PC-9 (cell line): ENCODE results near the gene SCML1. TPM values are rescaled to one million over a fixed set of nuclear protein-coding genes. Genes with fewer than 3 reads are reported as not detected.
A peak's percentile ranks its signal among the peaks of the same experiment; 100 is the strongest.

Source experiments
- BruUV-seq: library from RNA; stranded (reverse); fragments of 400-500 nt; replicated peaks from 2 replicates; lab custom pipeline; 2021; lab: Mats Ljungman, UMichigan
- CTCF ChIA-PET: fragments of 300-600 bp; sonication (Branson Sonifier 250); formaldehyde crosslinking; loops from one replicate; lab custom pipeline; 2022; ENCODE audit warnings: antibody characterized with exemption; lab: Charles Lee
- POLR2A ChIA-PET: fragments of 300-600 bp; sonication (Branson Sonifier 250); formaldehyde crosslinking; loops from one replicate; lab custom pipeline; 2022; ENCODE audit warnings: antibody characterized with exemption; ENCODE audit not compliant: unreplicated experiment; lab: Charles Lee
- DNase-seq, 2 experiments: peaks; one replicate each; pipeline versions ENCODE4 v3.0.0 to v3.0.0-alpha.2; 2015 to 2022; ENCODE audit warnings: mixed read lengths in 1 of 2
- H2AFZ ChIP-seq: fragments of 200-600 bp; sonication (generic); 2 replicates; pipeline ENCODE4 v1.8.1; 2017; ENCODE audit warnings: antibody characterized with exemption
- H3F3A ChIP-seq: fragments of 200-600 bp; sonication (generic); 2 replicates; pipeline ENCODE4 v1.8.1; 2017; ENCODE audit warnings: antibody characterized with exemption, mild to moderate bottlenecking, low read depth; ENCODE audit not compliant: insufficient read depth
- H3K27ac ChIP-seq: fragments of 200-600 bp; sonication (generic); 2 replicates; pipeline ENCODE4 v1.6.1; 2016; ENCODE audit warnings: mixed run types
- H3K27me3 ChIP-seq: fragments of 200-600 bp; sonication (generic); 2 replicates; pipeline ENCODE4 v1.6.1; 2016; ENCODE audit warnings: low read depth, mixed run types; ENCODE audit not compliant: insufficient read depth
- H3K36me3 ChIP-seq: fragments of 200-600 bp; sonication (generic); 2 replicates; pipeline ENCODE4 v1.6.1; 2016; ENCODE audit warnings: low read depth, mixed run types
- H3K4me1 ChIP-seq: fragments of 200-600 bp; sonication (generic); replicated peaks from 2 replicates; pipeline ENCODE4 v1.6.1; 2016; ENCODE audit warnings: mixed run types; ENCODE audit not compliant: insufficient read depth
- H3K4me2 ChIP-seq: fragments of 200-600 bp; sonication (generic); 2 replicates; pipeline ENCODE4 v1.6.1; 2017; ENCODE audit warnings: mixed run types
- H3K4me3 ChIP-seq: fragments of 200-600 bp; sonication (generic); 2 replicates; pipeline ENCODE4 v1.6.1; 2016; ENCODE audit warnings: mixed run types
- H3K79me2 ChIP-seq: fragments of 200-600 bp; sonication (generic); 2 replicates; pipeline ENCODE4 v1.6.1; 2017; ENCODE audit warnings: low read depth, mixed run types
- H3K9me2 ChIP-seq: fragments of 200-600 bp; sonication (generic); 2 replicates; pipeline ENCODE4 v1.8.1; 2017; ENCODE audit warnings: mild to moderate bottlenecking; ENCODE audit not compliant: insufficient read depth
- H3K9me3 ChIP-seq: fragments of 200-600 bp; sonication (generic); 2 replicates; pipeline ENCODE4 v1.8.1; 2016; ENCODE audit warnings: low read depth; ENCODE audit not compliant: insufficient read depth
- H4K20me1 ChIP-seq: fragments of 200-600 bp; sonication (generic); 2 replicates; pipeline ENCODE4 v1.8.1; 2017; ENCODE audit not compliant: insufficient read depth
- EZH2 ChIP-seq: fragments of 200-600 bp; sonication (generic); IDR thresholded peaks from 2 replicates; pipeline ENCODE4 v1.8.0; 2017; ENCODE audit warnings: antibody characterized with exemption, low read depth
- intact Hi-C: fragments of 100-400 bp; cut with micrococcal nuclease; formaldehyde crosslinking; loops from one replicate; pipeline ENCODE4 v1.10.0; 2022; ENCODE audit not compliant: unreplicated experiment
- total RNA-seq: library from RNA; stranded (reverse); gene quantifications from 2 replicates; pipeline ENCODE4 v1.2.3, GENCODE V29; 2021
- TF ChIP-seq, protein P1 (sequence below): fragments of 200-600 bp; sonication (generic); conservative IDR thresholded peaks from 2 replicates; pipeline ENCODE4 v1.6.1; 2017; ENCODE audit warnings: mixed run types, antibody characterized with exemption, mild to moderate bottlenecking, moderate library complexity

SCML1 gene
- total RNA-seq, 1 experiment from 2014 or later, result 9.3 TPM

DNA sequence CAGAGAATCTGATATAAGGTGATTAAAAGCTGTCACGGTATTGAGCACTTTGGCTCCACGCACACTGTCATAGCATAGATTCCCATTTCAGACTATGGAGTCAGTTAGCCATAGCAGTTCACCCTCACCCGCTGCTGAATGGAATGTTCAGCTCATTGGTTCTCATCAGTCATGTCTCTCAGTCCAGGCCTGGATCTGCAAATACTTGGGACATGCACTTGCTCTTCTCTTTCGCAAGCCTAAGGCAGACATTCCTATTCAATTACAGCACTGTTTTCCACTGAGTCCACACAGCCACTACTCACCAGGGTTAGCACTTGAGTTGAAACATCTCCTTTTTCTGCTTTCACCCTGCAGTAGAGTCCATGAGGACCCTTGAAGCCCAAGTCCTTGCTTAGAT lies 30.6 kb upstream of the SCML1 start:
- POLR2A ChIA-PET, result no interaction called here
- Histone ChIP-seq H2AFZ (no peak overlapping the region), H3K9me3 (no peaks in the 10 kb centered on the region), H3K4me2 (peak overlapping the region; percentile 46), H3F3A (peaks cover 28% of the 10 kb centered on the region), H3K27me3 (no peaks in the 10 kb centered on the region), H4K20me1 (no peaks in the 10 kb centered on the region), H3K4me1 (peaks cover 41% of the 10 kb centered on the region), H3K36me3 (no peaks in the 10 kb centered on the region), H3K4me3 (no peak overlapping the region), H3K9me2 (no peaks in the 10 kb centered on the region), H3K79me2 (no peaks in the 10 kb centered on the region), H3K27ac (peak overlapping the region; percentile 78)
- CTCF ChIA-PET, result no interaction called here
- no TSS peak for BruUV-seq
- TF ChIP-seq, protein P1, sequence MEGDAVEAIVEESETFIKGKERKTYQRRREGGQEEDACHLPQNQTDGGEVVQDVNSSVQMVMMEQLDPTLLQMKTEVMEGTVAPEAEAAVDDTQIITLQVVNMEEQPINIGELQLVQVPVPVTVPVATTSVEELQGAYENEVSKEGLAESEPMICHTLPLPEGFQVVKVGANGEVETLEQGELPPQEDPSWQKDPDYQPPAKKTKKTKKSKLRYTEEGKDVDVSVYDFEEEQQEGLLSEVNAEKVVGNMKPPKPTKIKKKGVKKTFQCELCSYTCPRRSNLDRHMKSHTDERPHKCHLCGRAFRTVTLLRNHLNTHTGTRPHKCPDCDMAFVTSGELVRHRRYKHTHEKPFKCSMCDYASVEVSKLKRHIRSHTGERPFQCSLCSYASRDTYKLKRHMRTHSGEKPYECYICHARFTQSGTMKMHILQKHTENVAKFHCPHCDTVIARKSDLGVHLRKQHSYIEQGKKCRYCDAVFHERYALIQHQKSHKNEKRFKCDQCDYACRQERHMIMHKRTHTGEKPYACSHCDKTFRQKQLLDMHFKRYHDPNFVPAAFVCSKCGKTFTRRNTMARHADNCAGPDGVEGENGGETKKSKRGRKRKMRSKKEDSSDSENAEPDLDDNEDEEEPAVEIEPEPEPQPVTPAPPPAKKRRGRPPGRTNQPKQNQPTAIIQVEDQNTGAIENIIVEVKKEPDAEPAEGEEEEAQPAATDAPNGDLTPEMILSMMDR, result no peak
- intact Hi-C loops, result no loop called here
- DNase-seq, result peak; percentile 16 to 86

DNA sequence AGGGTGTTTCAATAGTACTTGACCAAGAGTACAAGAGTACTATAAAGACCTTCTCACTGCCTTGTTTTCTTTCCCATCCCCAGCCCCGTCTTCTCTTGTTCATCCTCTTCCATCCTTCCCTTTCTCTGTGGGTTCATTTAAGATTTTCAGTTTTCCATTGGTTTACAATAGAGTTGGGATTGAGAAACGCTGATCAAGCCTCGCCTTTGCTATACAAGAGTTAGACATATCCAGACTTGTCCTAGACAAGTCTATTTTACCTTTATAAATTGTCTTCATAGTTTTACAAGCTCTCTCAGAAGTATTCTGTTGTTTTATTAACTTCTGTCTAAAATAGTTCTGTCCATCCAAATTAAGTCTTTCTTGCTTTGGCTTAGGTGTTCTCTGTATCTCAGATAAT lies 29.6 kb upstream of the SCML1 start:
- Histone ChIP-seq H3K4me3 (no peak overlapping the region), H2AFZ (no peak overlapping the region), H3K4me2 (peak overlapping the region; percentile 46; the same call in 1 of the 2 replicates), H3K9me3 (no peaks in the 10 kb centered on the region), H3K9me2 (no peaks in the 10 kb centered on the region), H3K79me2 (no peaks in the 10 kb centered on the region), H4K20me1 (no peaks in the 10 kb centered on the region), H3K4me1 (peaks cover 33% of the 10 kb centered on the region), H3K27me3 (no peaks in the 10 kb centered on the region), H3K27ac (peak overlapping the region; percentile 78), H3K36me3 (no peaks in the 10 kb centered on the region), H3F3A (peaks cover 20% of the 10 kb centered on the region; the same call in 1 of the 2 replicates)
- ChIA-PET POLR2A (interaction anchor here (0.6 kb wide), 1 partner anchor 51 kb away, joined by 4 read pairs; no protein-coding TSS in a partner anchor), CTCF (no interaction called here)
- no peak for DNase-seq
- TF ChIP-seq, protein P1, result no peak
- TF ChIP-seq EZH2, result no peak
- BruUV-seq, result no TSS peak
- intact Hi-C loops, result no loop called here

DNA sequence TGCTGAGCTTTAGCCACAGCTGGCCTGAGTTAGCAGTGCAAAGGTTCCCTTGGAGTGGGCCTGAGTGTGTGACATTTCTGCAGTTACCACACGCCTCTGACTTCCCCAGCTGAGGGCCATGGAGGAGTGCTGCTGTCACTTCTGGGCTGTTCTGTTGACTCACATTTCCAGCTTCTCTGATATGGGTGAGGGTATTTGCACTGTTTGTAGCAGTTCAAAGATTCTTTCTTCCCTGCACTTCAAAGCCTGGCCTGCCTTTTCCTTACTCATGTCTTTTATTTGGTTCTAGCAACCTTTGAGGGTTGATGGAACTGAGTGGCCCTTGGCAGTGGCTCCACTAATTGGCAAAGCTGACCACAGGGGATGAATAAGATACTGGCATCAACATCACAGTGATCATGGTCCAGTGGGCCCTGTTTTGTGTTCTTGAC lies 26.4 kb upstream of the SCML1 start:
- BruUV-seq, result no TSS peak
- CTCF ChIA-PET, result no interaction called here

More for the DNA sequence above, 26.4 kb upstream of the SCML1 start:
- TF ChIP-seq, protein P1, result no peak
- no peak for TF ChIP-seq EZH2
- H3K27me3 ChIP-seq, result no peaks in the 10 kb centered on the region
- POLR2A ChIA-PET, result no interaction called here
- H3K9me3 ChIP-seq, result no peaks in the 10 kb centered on the region
- no peak overlapping the region for H3K4me2 ChIP-seq
- intact Hi-C loops, result no loop called here
- no peaks in the 10 kb centered on the region for H3K36me3 ChIP-seq
- no peak for DNase-seq
- H2AFZ ChIP-seq, result no peak overlapping the region
- H3F3A ChIP-seq, result 0 out of 2 replicates have a peak, but pooled peaks cover 8% of the 10 kb centered on the region
- H4K20me1 ChIP-seq, result no peaks in the 10 kb centered on the region
- no peak overlapping the region for H3K27ac ChIP-seq
- H3K79me2 ChIP-seq, result no peaks in the 10 kb centered on the region
- H3K4me1 ChIP-seq, result peaks cover 20% of the 10 kb centered on the region
- H3K4me3 ChIP-seq, result no peak overlapping the region
- no peaks in the 10 kb centered on the region for H3K9me2 ChIP-seq
